ENCODE measurements around the gene RAI1.

Gene RAI1

GRCh38 chr17:17768424-17769088 is 87.3 kb downstream of the RAI1 start:
- no peak for DNase-seq

DNA sequence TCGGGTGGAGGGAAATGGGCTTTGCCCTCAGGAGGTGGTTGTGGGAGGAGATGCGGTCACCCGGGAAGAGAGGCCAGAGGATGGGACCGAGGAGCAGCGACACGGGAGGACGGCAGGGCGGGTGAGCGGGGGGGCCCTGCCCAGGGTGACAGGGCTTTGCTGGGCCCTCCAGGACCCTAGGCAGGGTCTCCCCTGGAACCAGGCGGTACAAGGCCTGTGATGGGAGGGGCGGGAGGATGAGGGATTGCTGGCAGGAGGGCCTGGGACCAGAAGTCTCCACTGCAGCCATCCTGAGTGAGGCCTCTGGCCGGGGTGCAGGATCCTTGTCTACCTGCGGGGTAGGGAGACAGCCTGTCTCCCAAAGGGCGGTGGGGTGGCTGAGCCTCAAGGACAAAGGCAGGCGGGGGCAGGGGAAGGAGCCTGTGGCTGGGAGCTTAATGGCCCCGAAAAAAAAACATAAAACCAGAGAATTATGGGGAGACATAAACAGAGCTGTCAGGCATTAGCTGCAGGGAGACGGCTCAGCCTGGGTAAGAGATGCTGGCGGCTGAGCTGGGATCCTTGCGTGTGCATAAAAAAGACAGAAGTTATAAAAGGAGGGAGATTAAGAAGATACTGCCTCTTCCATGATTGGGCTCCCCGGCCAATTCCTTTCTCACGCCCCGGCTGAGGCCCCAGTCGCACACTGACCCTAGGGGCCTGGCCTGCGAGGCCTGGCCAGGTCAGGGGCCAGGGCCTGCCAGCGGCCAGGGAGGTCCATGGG is 88.8 kb downstream of the RAI1 start:
- no peak for DNase-seq

DNA sequence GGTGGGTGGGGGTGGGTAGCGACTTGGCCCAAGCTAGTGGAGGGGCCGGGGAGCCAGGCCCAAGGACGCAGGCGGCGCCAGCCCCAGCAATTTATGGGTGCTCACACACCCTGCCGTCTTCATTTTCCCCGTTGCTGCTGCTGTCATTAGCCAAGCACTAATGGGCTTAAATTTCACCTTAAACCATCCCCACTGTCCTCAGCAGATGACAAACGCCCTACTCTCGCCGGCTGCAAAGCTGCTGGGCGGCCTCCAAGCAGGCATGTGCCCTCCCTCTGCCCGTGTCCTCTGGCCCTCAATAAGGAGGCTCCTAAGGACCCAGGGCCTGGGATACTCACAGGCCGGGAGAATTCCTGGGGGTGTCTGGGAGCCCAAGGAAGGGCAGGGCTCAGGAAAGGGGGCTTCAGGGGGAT is 89.4 kb downstream of the RAI1 start:
- no peak for DNase-seq

GRCh38 chr17:17771498-17772201 is 90.4 kb downstream of the RAI1 start:
- DNase-seq, result no peak

DNA sequence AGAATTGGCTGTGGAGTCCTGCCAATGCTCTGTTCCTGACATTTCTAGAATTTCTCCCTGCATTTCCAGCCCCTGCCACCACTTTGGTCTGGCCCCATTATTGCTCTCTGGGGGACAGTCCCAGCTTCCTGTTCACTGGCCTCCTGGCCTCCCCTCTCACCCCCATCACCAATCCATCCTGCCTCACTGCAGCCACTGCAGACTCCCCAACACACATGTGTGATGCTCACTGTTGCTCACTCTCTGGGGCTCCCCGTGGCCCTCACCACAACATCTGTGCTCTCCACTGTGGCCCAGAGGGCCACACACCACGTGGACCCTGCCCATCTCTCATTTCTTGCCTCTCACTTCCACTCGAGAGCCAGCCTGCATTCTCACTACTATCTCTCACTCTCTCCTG is 91.0 kb downstream of the RAI1 start:
- DNase-seq, result no peak

- peak; percentile 74 for DNase-seq
Measured at GRCh38 chr17:17774009-17774881, 93.0 kb downstream of the RAI1 start.

- DNase-seq, result no peak
Measured at GRCh38 chr17:17776889-17777288, 95.6 kb downstream of the RAI1 start.

DNA sequence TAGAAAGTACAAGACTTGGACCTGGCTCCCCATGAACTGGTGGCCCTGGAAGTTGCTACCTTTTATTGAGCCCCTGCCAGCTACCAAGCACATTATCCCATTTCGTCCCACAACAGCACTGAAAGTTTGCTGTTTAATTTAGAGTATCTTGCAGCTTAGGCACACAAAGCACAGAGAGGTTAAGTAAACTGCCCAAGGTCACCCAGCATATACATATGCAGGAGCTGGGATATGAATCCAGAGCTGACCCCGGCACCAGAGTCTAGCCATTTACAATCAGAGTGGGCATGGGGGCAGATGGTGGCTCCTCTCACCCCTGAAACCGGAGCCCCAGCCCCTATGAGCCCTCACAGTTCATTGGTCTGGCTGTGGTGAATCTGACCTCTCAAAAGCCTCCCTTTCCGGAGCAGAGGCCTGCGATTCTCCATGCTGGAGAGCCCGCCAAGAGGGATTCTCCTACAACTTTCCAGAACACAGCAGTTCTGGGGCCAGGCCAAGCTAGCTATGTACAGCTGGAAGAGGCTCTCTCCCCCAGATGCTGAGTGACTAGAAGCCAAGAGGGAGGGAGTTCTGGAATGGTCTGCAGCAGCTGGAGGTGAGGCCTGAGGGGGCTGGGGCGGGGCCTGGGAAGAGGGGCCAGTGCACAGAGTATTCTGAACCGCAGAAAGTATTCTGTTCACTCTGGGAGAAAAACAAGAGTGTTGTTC is 97.2 kb downstream of the RAI1 start:
- peak; percentile 95 for DNase-seq

DNA sequence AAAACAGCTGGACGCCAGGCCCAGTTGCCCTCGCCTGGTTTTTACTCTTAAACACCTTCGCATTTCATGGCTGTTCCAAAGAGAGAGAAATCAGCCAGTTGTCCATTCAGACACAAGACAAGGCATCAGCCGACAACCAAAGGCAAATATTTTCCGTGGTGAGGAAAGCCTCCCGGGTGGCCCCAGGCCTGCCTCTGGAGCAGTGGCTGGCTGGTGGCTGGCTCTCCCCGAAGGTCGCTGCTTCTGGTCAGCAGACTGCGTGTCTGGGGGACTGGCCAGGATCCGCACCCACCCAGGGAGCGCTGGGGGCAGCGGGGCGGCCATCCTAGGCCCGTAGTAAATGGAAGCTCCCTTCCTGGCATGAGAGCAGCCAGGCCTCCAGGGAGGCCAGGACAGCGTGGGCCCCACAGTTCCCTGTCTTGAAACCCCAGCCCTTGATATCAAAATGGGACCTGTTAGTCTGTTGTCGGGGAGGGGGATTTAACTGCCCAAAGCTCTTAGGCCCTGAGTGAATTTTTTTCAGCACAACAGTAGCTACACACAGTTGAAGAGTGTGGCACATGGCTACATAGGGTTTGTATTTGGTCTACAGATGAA is 97.9 kb downstream of the RAI1 start:
- no peak for DNase-seq

- DNase-seq, result peak; percentile 79
Measured at GRCh38 chr17:17780922-17781590, 99.8 kb downstream of the RAI1 start.

DNA sequence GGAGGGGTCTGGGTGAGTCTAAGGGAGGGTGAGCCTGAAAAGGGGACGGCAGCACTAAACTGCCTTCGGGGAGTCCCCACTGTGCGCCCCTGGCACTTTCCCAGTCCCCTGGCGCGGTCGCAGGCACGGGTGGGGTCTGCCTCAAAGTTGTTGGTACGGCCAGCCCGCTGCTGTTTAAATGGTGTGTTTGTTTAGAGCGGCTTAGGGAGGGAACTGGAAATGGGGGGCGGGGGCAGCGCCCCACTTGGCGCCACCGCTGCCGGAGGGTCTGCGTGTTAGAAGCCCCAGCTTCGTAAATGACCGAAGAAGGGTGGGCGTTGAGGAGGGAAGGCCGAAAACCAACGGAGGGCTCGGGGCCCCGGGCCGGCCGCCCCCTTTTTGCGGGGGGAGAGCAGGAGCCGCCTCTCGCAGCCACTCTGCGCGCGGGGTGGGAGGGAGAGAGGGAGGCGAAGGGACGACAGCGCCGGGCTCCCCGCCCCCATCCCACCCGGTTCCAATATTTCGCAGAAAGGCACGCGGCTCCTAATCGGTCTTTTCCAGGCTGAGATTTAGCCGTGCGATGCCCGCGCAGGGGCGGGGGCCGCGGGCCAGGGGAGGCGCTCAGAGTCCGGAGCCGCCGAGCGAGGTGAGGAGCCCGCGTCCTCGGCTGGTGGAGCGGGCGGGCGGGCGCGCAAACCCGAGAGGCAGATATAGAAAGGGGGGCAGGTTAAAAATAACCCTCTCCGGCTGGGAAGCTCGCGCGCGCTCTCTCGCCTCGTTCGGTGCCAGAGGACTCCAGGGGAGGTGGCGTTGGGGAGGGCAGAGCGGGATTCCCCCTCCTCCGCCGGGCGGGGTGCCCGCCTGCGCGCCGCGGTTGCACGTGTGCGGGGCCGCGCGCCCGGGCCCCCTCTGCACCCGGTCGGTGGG is 100.6 kb downstream of the RAI1 start:
- DNase-seq, result peak; percentile 89

GRCh38 chr17:17782523-17783115 is 101.4 kb downstream of the RAI1 start:
- peak; percentile 72 for DNase-seq

DNA sequence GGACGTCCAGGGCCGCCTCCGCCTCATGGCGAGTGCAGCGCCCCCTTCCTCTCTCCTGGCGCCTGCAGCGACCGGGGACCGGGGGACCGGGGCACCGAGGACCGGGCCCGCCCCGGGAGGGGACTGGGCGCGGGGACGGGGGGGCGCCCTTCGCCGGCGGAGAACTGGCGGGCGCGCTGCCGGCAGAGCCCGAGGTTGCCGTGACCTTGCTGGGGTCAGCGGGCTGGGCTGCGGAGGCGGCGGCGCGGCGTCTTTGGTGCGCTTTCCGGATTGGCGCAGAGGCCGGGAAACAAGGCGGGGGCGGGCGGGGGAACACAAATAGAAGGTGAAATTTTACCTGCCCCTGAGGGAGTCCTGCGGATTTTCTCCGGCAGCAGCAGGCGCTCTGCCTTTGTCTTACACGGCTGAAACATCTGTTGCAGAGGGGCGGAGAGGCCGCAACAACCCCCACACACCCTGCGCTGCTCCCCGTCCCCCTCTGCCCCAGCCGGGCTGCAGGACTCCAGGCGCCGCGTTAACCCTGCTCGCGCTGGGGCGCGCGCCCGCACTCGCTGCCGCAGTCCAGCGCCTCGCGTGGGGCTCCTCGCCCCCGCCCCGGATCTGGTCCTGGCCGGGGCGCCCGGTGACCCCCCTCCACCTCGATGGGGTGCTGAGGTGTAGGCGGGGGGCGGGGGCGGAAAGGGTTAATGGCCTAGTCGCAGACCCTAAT is 102.0 kb downstream of the RAI1 start:
- DNase-seq, result peak; percentile 72

- peak; percentile 79 for DNase-seq
Measured at GRCh38 chr17:17783825-17784656, 102.8 kb downstream of the RAI1 start.

GRCh38 chr17:17784657-17785267 is 103.5 kb downstream of the RAI1 start:
- DNase-seq, result no peak

GRCh38 chr17:17785407-17785806 is 104.1 kb downstream of the RAI1 start:
- DNase-seq, result no peak

DNA sequence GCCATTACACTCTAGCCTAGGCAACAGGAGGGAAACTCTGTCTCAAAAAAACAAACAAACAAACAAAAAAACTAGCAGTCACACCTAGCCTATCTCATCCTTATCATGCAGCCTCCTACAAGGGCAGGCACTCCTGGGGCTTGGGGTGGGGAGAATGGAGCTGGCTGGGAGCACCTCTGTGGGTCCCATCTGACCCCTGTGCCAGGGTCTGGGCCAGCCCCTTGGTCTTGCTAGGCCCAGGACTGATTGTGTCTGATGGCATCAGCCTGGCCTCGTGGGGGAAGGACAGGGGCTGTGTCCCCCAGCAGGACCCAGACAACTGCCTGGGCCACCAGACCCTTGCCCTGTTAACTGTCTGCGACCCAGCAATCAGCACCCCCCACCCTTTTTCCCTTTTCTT is 105.7 kb downstream of the RAI1 start:
- DNase-seq, result no peak

- DNase-seq, result no peak
Measured at GRCh38 chr17:17787568-17787967, 106.3 kb downstream of the RAI1 start.

Data from left hindlimb (tissue), 1 donor.